ENCODE results near the gene ENPP3.

ENPP3 gene

DNA sequence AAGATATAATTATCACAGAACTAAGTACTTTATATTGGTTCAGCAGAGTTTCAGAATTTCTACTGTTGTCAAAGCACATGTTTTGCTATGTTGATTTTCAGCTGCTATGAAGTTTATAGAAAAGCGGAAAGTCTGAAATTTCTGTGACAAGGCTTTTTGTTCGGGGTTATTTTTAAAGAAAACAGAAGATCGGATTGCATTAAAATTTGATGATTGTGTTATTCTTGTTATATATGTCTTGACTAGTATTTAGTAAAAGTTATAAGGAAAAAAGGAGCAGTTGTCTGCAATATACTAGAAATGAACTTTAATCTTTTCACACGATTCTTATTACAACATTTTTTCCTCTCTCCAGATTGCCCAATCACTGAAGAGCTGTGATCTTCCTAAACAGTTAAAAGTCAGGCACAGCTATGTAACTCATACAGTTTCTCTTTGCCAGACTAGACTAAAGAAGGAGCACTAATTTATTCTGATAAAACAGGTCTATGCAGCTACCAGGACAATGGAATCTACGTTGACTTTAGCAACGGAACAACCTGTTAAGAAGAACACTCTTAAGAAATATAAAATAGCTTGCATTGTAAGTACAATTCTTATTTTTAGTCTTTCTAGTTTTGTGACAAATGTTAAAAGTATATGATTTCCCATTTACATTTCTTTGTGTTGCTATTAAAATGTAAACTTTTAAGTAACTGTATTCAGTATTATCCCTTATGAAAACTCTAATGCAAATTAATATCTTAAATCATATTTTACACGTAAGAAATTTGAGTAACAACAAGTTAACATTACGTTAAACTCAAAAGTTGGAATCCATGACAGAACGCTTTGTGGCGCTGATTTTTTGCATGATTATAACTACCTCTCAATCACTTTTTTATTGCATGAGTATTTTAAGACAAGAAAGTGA is at the start of gene ENPP3:
TSS of gene ENPP3 (plus strand) at position 423 of the 913 bp plus-strand sequence. CDS start at position 506, 83 bp downstream.
- no peak for DNase-seq (ENCODE audit: low read depth in 2 of 2)

DNA sequence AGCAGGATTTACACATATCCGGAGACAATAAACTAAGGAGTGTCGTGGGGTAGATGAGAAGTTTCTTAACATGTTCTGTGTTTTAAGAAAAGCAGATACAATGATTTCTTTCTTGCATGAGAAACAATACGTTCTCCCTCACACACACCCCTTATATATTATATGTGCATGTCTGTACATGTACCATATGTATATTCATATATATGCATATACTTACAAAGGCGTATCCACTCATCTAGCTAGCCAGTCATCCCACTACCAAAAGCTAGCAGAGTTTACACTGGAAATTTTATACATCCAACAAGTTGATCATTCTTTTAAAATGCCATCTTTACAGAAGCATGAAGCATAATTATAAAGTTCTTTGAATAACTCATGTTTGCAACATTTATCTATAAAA is 49.2 kb upstream of the ENPP3 start:
- DNase-seq (ENCODE audit: low read depth in 2 of 2) = no peak

DNA sequence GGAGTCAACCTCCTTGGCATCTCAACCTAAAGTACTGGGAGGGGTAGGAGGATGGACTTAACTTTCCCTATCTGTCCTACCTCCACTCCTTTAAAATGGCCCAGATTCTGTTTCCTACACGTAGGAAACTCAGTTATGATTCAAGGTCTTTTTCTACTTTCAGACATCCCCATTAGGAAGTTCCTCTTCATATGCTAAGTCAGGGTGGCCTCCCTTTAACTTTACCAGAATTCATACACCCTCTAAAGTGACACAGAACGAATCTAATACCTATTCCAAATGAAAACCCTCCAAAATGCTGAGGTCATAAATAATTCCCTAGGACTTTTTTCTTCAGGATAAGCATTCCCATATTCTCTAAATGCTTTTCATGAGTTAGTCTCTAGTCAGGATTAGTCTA is 48.5 kb upstream of the ENPP3 start:
- no peak for DNase-seq (ENCODE audit: low read depth in 2 of 2)

DNA sequence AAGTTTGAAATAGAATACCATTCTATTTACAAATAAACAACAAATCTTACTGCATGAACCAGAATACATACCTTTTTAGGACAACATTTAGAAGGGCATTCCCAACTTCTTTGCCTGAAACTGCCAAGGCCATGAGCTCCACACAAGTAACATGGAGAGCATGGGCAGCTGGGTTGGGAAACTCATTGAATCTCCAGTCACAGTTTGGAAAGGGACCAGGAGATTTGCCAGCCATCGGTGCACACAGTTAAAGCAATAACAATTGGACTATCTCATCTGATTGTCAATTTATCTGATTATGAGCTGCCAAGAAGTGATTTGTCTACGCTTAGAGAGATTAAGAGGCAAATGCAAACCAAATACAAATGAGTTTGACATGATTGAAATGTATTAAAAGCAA is 44.2 kb upstream of the ENPP3 start:
- DNase-seq (ENCODE audit: low read depth in 2 of 2) = no peak

DNA sequence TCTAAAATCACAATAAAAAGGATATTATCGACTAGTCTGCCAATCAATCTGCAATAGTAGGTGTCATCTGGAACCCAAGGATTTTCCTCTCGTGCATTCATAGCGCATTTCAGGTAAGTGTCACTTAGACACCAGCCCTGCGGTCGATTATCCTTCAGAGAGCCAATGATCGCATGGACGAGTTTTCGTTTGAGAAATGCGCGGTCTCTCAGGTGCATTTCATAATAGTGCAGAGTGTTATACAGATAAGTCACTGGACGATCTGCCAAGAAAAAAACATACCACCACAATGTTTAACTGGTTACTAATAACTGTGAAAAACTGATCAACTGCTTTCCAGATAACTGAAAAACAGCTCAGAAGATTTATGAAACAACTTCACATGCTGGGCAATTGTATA is 43.0 kb upstream of the ENPP3 start:
- no peak for DNase-seq (ENCODE audit: low read depth in 2 of 2)

DNA sequence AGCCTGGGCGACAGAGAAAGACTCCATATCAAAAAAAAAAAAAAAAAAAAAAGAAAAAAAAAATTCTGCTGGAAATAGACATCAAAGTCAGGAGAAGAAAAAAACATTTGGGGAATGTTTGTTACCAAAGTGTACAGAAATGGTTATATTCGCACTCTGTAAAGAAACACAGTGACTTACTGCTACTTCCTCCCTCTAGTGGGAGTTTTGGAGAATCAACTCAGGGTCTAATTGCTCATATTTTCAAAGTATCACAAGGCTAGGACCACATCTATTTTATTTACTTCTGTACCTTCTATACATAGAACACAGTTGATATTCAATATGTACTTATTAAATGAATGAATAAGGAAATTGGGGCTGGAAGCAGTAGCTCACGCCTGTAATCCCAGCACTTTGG is 39.7 kb upstream of the ENPP3 start:
- DNase-seq (ENCODE audit: low read depth in 2 of 2) = no peak

DNA sequence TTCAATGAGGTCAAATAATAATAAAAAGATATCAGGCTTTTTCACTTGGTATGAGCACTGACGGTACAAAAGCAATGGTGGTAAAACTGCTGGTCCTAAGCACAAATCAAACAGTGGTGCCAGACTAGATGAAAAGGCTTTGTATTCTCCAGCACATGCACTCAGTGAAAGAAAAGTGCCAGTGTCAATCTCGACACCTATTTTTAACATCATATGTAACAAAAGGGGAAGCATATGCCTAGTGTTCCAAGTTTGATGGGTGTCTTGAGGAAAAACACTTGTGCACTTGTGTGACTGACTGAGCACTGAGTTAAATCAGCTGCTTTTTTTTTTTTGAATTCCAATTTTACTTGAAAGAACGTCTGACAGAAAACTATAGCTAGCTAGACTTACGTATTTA is 36.4 kb upstream of the ENPP3 start:
- DNase-seq (ENCODE audit: low read depth in 2 of 2) = no peak

DNA sequence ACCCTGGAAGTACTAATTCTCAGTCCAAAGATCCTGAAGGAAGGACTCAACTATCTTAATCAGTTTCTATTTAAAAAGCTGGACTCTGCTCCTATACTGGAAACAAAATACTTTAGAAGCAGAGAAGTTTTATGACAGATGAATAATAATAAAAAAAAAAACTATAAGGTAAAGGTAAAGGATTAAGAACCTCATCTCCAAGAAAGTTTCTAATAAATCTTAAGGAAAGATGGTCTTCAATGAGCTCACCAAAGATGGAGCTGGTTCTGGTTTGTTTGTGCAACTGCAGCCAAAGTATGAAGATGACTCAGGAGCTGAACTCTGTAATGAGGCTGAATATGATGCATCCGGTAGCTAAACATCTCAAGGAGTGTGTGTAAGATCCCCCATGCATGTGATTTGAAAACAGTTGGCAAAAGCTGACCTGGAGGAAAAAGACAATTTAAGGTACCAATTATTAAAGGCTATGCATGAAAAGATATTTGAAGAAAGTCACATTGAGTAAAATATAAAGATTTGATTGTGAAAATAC is 34.3 kb upstream of the ENPP3 start:
- no peak for DNase-seq (ENCODE audit: low read depth in 2 of 2)

DNA sequence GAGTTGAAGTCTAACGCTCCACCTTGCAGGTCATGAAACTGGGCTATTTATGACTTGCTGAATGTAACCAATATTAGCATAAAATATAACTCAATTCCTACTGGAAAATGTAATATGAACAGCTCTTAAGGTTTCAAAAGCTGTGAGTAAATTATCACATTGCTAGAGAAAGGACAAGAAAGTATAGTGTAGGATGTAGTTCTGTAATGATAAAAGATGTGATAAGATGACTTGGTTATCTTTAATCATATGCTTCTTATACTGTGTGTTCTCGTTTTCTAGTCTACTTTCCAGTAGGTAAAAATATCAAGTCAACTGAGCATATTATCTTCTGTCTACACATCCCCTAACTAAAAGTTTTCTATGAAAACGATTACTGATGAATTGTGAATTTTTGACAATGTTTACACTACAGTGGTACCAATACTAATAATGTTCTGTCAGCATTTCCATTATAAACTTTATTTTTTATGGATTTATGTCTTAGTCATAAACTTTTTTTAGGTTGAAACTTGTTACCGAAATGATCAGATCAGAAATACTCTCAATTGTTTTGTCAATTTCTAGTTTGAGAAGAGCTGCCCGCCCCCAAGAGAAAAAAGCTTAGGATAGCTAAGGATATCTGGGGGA is 23.7 kb upstream of the ENPP3 start:
- DNase-seq (ENCODE audit: low read depth in 2 of 2) = no peak

DNA sequence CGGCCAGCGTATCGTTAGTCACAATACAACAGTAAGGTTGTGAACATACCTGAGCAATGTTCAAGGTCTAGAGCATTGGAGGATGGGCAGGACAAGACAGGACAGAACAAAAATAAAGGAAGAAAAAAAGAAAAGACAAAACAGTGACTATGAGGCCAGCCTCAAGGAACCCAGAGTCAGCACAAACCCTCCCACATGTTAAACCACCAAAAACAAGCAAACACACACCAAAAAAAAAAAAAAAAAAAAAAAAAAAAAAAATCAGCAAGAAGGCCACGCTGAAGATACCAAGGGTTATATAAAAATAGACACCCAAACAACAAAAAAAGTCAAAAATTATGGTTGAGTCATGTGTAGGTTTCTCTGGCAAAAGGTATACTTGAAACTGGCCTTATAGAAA is 21.8 kb upstream of the ENPP3 start:
- no peak for DNase-seq (ENCODE audit: low read depth in 2 of 2)

DNA sequence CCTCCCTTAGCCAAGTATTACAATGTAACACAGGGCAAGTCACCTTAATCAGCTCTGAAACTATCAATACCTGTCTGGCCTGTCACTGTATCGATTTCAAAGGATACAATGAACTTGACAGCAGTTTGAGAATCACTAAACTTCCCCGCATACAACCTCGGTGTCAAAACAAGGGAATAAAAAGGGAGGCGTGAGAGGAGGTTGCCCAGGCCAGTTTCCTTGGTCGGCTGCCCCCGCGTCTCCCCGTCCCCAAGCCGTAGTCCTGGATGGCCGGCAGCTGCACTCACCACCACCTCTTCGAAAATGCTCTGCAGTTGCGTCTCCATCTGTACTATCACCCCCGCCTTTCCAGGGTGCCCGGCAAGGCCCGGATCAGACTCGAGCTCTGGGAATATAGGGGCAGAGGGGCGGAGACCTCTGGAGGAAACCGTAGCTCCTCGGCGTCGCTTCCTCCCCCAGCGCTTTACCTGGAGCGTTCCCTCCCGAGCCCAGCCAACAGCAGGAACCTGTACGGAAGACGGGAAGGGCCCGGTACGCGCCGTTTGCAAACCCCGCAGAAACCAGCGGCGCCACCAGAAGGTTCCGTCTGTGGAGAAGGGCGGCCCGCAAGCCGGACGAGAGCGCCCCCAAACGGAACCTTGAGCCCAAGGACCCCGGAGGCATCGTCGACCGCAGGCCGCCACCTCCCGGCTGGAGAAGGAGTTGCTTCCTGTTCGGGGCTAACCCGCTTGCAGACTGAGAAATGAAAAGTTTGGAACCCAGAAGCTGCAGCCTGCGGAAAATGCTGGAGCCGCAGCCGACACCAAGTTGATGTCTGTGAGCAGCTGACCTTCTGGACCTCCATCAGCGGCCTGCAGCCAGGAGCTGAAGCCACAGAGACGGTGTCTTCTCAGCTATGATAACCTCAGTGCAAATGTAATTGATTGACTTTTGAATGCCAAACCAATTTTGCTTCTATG is 9.1 kb upstream of the ENPP3 start, which contains the start of gene MED23:
TSS of gene MED23 (minus strand) at position 519 of the 959 bp plus-strand sequence. CDS start at position 326, 193 bp downstream.
- peak; percentile 84 to 90 for DNase-seq (ENCODE audit: low read depth in 2 of 2)

DNA sequence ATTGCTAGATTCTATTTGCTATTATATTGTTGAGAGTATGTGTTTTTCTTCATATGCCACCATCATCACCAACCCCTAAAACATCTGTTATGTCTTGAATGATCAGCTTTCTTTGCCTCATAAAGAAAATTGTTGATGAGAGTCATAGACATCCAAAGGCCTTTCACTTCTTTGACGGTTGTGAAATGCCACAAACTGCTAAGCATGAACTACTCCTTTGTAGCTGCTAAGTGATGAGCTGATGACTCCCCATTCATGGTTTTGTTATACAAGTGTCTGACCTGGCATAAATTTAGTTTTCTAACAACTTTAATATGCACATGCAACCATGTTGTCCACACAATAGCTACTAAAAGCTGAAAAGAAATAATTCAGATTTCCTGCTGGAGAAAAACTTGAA is 8.4 kb upstream of the ENPP3 start:
- DNase-seq (ENCODE audit: low read depth in 2 of 2) = no peak

DNA sequence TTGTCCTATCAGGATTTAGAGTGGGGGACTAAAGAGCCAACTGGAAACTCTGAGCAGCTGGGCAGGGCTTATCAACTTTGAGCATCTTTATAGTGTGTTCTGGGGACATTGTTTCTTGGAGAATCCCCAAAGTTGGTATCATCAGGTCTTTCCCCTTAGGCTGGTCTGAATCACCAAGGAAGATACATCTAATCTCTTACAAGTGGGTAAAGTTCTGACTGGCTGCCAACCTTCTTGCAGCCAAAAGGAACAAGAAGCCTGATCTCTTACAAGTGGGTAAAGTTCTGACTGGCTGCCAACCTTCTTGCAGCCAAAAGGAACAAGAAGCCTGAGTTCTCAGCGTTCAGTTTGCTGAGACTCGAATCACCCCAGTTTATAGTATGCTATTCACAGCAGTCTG is 7.5 kb upstream of the ENPP3 start:
- no peak for DNase-seq (ENCODE audit: low read depth in 2 of 2)

DNA sequence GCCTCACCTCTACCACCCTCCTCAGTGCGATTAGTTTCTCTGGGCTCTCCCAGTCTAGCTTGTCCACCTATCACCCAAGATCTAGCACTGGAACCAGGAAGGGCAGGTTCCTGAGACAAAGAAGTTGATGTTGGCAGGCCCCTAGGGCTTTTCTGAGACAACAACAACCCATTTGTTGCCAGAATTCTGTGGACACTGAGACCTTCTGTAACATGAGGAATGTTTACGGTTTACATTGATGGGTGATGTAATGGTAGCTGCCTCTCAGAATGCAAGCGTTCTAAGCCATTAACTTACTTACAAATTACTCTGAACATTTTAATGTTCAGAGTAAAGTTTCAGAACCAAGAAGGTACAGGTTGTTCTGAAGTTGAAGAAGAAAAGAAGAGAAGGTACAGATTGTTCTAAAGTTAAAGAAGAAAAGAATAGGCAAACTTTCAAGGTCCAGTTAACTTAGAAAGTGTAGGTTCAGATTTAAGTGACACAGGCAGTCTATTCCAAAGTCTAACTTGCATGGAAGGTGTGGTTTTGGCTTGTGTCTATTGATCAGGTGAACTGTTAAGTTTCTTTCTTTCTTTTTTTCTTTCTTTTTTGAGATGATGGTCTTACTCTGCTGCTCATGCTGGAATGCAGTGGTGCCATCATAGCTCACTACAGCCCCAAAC is 5.3 kb upstream of the ENPP3 start:
- DNase-seq (ENCODE audit: low read depth in 2 of 2) = no peak

DNA sequence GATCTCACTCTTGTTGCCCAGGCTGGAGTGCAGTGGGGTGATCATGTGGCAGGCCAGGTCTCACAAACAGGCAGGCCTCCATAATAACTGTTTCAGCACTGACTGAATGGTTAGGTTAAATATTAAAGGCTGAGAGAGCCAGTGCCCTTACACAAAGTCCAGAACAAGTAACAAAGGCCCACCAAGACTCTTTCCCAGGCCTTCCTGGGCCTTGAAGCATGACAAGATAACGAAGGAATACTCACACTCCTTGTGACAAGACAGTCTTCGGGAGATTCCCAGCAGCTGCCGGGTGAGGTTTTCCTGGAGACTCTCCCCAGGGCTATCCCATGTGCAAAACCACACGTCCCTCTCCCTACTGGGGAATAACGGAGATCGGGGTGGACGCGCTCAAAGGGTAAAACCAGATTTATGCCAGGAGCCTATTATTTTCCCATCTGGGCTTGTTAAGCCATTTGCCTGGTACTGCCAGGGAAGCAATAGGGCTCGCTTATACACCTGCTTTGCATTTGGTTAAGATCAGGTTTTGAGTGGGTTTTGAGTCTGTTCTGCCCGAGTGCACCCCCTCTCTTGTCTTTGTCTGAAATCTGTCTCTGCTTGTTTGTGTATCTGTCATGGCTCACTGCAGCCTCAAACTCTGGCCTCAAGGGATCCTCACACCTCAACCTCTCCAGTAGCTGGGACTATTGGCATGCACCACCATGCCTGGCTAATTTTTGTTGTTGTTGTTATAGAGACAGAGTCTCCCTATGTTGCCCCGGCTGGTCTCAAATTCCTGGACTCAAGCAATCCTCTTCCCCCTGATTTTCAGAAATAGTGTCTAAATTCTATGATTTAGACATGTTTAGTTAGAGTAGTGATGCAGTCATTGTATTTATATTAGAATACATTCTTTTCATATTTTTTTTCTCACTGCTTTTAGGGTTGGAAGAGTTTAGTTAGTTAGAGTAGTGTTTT is 1.4 kb upstream of the ENPP3 start:
- no peak for DNase-seq (ENCODE audit: low read depth in 2 of 2)

DNA sequence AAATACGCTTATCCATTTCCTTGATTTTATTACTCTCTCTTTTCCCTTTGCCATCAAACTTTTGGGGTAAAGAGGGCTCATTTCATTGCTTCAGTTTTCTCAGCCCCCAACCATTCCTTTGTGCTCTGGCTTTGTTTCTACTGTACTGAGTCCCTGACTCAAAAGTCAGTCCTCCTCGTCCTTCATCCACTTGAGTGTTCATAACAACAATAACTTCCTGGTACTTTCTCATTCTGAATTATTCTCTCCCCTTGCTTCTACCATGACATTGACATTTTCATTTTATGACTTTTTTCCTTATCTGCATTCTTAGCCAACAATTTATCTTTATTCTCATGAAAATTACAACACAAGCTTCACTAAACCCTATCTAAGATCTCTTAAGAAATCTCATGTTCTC is 911 bp downstream of the ENPP3 start:
- no peak for DNase-seq (ENCODE audit: low read depth in 2 of 2)

DNA sequence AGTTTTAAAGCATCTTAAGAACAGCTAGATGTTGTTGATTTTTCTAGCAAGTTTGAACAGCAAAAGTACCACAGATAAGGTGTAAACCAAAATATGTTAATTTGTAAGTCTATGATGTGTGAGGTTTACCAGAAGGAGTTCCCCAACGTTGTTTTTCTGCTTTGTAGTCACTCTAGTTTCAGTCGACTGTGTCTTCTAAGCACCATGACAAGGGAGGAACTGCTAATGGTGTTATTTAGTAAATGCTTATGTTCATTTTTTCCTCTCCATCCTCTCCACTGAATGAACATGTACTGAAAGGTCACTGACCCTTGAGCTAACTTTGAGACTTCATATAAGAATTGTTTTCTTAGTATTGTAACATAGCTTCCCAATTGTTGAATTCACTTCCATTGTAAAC is 3.0 kb downstream of the ENPP3 start:
- DNase-seq (ENCODE audit: low read depth in 2 of 2) = no peak

DNA sequence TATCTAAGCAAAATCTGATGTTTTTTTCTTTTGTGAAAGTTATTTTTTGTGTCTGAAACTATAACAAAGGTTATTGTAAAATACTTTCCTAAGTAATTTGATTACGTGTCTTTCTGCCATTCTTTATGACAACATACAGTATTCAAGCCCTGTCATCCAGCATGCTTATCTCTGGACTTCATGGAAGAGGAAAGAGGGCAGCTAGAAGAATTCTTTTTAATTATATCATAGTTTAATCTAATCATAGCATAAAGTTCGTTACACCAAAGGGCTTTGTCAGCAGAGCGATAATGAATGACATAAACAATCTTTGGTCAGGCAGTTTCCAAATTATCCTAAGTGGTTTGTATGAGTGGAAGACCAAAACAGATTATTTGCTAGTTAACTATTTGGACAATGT is 3.5 kb downstream of the ENPP3 start:
- no peak for DNase-seq (ENCODE audit: low read depth in 2 of 2)

DNA sequence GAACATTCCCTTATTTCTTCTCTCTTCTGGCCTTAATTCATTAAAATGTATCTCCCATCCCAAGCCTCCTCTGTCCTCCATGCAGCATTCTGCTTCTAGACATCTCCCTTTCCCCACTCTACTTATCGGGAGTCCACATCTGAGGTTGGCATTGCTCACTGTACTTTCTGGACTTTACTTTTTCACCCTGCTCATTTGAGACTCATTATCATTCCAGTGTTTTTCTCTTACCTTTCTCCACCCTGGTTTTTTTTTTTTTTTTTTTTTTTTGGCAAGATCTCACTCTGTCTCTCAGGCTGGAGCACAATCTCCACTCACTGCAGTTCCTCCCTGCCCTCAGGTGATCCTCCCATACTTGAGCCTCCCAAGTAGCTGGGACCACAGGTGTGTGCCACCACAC is 4.5 kb downstream of the ENPP3 start:
- no peak for DNase-seq (ENCODE audit: low read depth in 2 of 2)

DNA sequence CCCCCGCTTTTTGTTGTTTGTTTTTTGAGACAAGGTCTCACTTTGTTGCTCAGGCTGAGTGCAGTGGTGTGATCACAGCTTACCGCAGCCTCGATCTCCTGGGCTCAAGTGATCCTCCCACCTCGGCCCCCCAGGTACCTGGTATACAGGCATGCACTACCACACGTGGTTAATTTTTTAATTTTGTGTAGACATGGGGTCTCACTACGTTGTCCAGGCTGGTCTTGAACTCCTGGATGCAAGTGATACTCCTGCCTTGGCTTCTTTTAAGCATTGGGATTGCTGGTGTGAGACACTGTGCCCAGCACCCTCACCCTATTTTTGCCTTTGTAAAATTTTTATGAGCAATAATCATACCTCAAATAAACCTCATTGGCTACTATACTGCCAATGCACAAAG is 5.5 kb downstream of the ENPP3 start:
- no peak for DNase-seq (ENCODE audit: low read depth in 2 of 2)

Data from stimulated activated CD8-positive, alpha-beta memory T cell treated with anti-CD3 and anti-CD28 coated beads, Interleukin-15, amount 100 ng/mL, for 4 hours (primary cell).